ENCODE results near the gene PRPH2.

The PRPH2 gene

DNA sequence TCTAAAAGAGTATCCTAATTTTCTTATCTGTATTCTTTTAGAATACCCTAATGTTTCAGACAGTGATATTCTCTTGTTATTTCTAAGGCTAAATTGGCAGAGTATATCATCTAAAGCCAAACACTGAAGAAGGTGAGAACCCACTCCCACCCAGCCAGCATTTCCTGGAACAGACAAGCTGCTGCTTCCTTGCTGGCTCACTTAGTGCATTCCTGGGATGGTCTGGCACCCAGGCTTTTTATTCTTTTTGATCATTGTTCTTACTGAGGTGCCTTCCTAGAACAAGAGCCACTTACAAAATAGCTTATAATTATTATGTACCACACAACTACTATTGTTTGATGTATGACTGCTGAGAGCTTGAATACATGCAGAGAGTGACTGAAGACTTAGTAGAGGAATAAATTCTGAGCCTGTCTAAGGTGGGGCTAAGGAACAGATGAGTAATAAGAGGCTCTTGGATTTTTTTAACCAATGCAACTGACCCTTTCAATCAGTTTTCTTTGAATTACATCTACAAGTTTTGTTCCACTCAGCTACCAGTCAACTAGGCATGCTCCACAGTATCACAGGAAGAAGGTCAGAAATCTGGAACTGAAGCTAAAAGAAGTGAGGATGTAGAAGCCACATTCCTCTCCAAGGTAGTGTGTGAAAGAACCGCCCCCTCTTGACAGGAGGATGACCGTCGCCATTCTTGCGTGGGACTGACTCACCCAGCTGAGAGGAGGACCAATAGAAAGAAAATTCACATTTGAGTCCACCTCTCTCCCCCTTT is 30.1 kb downstream of the PRPH2 start:
- peaks cover 10% of the 10 kb centered on the region for H3K36me3 ChIP-seq (ENCODE audit: control insufficient read depth, insufficient read depth, low read length)
- no CpG with 5 or more reads among the region's 4 CpGs for WGBS (ENCODE audit: extremely low coverage, insufficient coverage, low lambda C conversion rate)
- no peak overlapping the region for H3K56ac ChIP-seq (ENCODE audit: low read length)
- H3K79me2 ChIP-seq (ENCODE audit: control insufficient read depth, insufficient read depth, low read length): no peaks in the 10 kb centered on the region
- no peak overlapping the region for H4K8ac ChIP-seq (ENCODE audit: low read depth, low read length)
- H2AK5ac ChIP-seq (ENCODE audit: low read length): no peak overlapping the region
- H4K5ac ChIP-seq (ENCODE audit: low read length): no peak overlapping the region
- no peak overlapping the region for H3K4ac ChIP-seq (ENCODE audit: low read depth, low read length)
- H3K18ac ChIP-seq (ENCODE audit: low read length): no peak overlapping the region
- H2BK5ac ChIP-seq (ENCODE audit: low read length): no peak overlapping the region
- DNase-seq: peak; percentile 62
- H3K4me3 ChIP-seq (ENCODE audit: low read length): no peak overlapping the region
- H3K4me1 ChIP-seq (ENCODE audit: control insufficient read depth, low read depth, low read length): no peaks in the 10 kb centered on the region
- no peaks in the 10 kb centered on the region for H3K79me1 ChIP-seq (ENCODE audit: low read length)
- H2BK120ac ChIP-seq (ENCODE audit: low read depth, low read length): no peak overlapping the region
- H3K27ac ChIP-seq (ENCODE audit: low read depth, low read length): no peak overlapping the region
- H2BK15ac ChIP-seq (replicated peaks; ENCODE audit: low read depth): no peak overlapping the region
- no peak overlapping the region for H3K23ac ChIP-seq (ENCODE audit: low read length)
- no peak overlapping the region for H3K9ac ChIP-seq (ENCODE audit: low read length)
- H3K4me2 ChIP-seq (ENCODE audit: low read length): no peak overlapping the region
- no peaks in the 10 kb centered on the region for H3K27me3 ChIP-seq (ENCODE audit: insufficient read depth, low read length, poor library complexity)

DNA sequence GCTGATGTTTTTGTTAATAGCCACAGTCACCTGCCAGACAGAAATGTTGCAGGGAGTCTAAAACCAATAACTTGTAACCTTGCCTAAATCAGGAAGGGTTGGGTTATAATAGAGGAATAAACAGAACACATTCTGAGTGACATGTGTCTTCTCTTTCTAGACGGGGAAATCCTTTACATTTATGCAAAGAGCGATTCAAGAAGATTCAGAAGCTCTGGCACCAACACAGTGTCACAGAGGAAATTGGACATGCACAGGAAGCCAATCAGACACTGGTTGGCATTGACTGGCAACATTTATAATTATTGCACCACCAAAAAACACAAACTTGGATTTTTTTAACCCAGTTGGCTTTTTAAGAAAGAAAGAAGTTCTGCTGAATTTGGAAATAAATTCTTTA is 31.5 kb downstream of the PRPH2 start:
- no peak overlapping the region for H4K8ac ChIP-seq (ENCODE audit: low read depth, low read length)
- H3K4ac ChIP-seq (ENCODE audit: low read depth, low read length): no peak overlapping the region
- peaks cover 10% of the 10 kb centered on the region for H3K36me3 ChIP-seq (ENCODE audit: control insufficient read depth, insufficient read depth, low read length)
- H3K27ac ChIP-seq (ENCODE audit: low read depth, low read length): no peak overlapping the region
- WGBS (ENCODE audit: extremely low coverage, insufficient coverage, low lambda C conversion rate): no CpG with 5 or more reads among the region's 2 CpGs
- H3K79me2 ChIP-seq (ENCODE audit: control insufficient read depth, insufficient read depth, low read length): no peaks in the 10 kb centered on the region
- no peak for DNase-seq
- H3K4me1 ChIP-seq (ENCODE audit: control insufficient read depth, low read depth, low read length): no peaks in the 10 kb centered on the region
- H2BK5ac ChIP-seq (ENCODE audit: low read length): no peak overlapping the region
- no peak overlapping the region for H2AK5ac ChIP-seq (ENCODE audit: low read length)
- no peak overlapping the region for H3K9ac ChIP-seq (ENCODE audit: low read length)
- H2BK15ac ChIP-seq (replicated peaks; ENCODE audit: low read depth): no peak overlapping the region
- H4K5ac ChIP-seq (ENCODE audit: low read length): no peak overlapping the region
- H3K18ac ChIP-seq (ENCODE audit: low read length): no peak overlapping the region
- no peak overlapping the region for H3K56ac ChIP-seq (ENCODE audit: low read length)
- no peak overlapping the region for H2BK120ac ChIP-seq (ENCODE audit: low read depth, low read length)
- no peak overlapping the region for H3K4me2 ChIP-seq (ENCODE audit: low read length)
- H3K23ac ChIP-seq (ENCODE audit: low read length): no peak overlapping the region
- H3K27me3 ChIP-seq (ENCODE audit: insufficient read depth, low read length, poor library complexity): no peaks in the 10 kb centered on the region
- H3K79me1 ChIP-seq (ENCODE audit: low read length): no peaks in the 10 kb centered on the region
- no peak overlapping the region for H3K4me3 ChIP-seq (ENCODE audit: low read length)

DNA sequence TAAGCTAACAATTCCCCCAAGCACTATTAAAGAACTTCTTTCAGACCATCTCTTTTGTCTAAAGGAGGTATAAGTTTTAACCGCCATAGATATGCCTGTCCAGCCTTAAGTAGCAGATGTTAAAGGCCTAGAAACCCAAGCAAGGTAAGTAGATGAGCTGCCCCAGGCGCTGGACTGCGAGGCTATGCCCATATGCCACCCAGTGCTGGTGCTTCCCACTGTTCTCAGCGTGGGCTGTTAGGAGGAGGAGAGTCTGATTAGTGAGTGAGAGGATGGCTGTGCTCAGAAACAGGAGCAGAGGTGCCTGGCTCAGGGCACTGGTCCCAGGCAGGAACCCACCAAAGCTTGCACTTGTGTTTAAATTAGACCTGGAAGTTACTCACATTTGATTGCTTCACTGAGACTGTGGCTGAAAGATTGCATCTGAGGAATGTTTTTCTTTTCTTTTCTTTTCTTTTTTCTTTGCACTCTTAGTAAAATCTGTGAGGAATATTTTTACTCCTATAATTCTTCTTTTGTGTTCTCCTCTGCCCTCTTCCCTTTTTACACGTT is 32.2 kb downstream of the PRPH2 start:
- Histone ChIP-seq H3K79me2 (ENCODE audit: control insufficient read depth, insufficient read depth, low read length) (no peaks in the 10 kb centered on the region), H3K18ac (ENCODE audit: low read length) (no peak overlapping the region), H3K23ac (ENCODE audit: low read length) (no peak overlapping the region), H4K8ac (ENCODE audit: low read depth, low read length) (no peak overlapping the region), H3K27ac (ENCODE audit: low read depth, low read length) (no peak overlapping the region), H3K36me3 (ENCODE audit: control insufficient read depth, insufficient read depth, low read length) (peaks cover 10% of the 10 kb centered on the region), H3K9ac (ENCODE audit: low read length) (no peak overlapping the region), H2BK5ac (ENCODE audit: low read length) (no peak overlapping the region), H2AK5ac (ENCODE audit: low read length) (no peak overlapping the region), H3K4ac (ENCODE audit: low read depth, low read length) (no peak overlapping the region), H4K5ac (ENCODE audit: low read length) (no peak overlapping the region), H3K56ac (ENCODE audit: low read length) (no peak overlapping the region), H3K4me2 (ENCODE audit: low read length) (no peak overlapping the region), H3K27me3 (ENCODE audit: insufficient read depth, low read length, poor library complexity) (no peaks in the 10 kb centered on the region), H2BK120ac (ENCODE audit: low read depth, low read length) (no peak overlapping the region), H3K4me1 (ENCODE audit: control insufficient read depth, low read depth, low read length) (no peaks in the 10 kb centered on the region), H2BK15ac (replicated peaks; ENCODE audit: low read depth) (no peak overlapping the region), H3K4me3 (ENCODE audit: low read length) (no peak overlapping the region), H3K79me1 (ENCODE audit: low read length) (no peaks in the 10 kb centered on the region)
- DNase-seq: no peak
- WGBS (ENCODE audit: extremely low coverage, insufficient coverage, low lambda C conversion rate): no CpG with 5 or more reads among the region's 5 CpGs

DNA sequence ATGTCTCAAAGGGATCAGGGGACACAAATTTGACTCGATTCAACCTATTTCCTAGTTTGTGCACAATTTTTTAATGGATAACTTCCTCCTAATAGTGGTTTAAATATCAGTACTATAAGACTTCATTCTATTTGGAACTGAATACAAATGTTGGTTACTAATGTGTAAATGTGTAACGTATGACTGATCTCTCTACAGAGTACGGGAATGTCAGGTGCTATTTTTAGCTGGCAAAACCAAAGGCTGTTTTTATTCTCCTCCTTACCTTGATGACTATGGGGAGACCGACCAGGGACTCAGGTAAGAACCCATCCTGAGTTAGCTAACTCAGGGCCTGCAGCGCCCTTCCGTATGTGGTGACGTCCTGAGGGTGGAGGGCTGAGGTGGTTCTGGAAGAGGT is 33.0 kb downstream of the PRPH2 start:
- H4K8ac ChIP-seq (ENCODE audit: low read depth, low read length): no peak overlapping the region
- no peak overlapping the region for H3K23ac ChIP-seq (ENCODE audit: low read length)
- no peaks in the 10 kb centered on the region for H3K4me1 ChIP-seq (ENCODE audit: control insufficient read depth, low read depth, low read length)
- H2BK5ac ChIP-seq (ENCODE audit: low read length): no peak overlapping the region
- DNase-seq: no peak
- no CpG with 5 or more reads among the region's 7 CpGs for WGBS (ENCODE audit: extremely low coverage, insufficient coverage, low lambda C conversion rate)
- H3K56ac ChIP-seq (ENCODE audit: low read length): no peak overlapping the region
- no peak overlapping the region for H3K27ac ChIP-seq (ENCODE audit: low read depth, low read length)
- no peak overlapping the region for H2BK15ac ChIP-seq (replicated peaks; ENCODE audit: low read depth)
- H4K5ac ChIP-seq (ENCODE audit: low read length): no peak overlapping the region
- H3K4me3 ChIP-seq (ENCODE audit: low read length): no peak overlapping the region
- H3K36me3 ChIP-seq (ENCODE audit: control insufficient read depth, insufficient read depth, low read length): peaks cover 10% of the 10 kb centered on the region
- H3K79me1 ChIP-seq (ENCODE audit: low read length): no peaks in the 10 kb centered on the region
- no peak overlapping the region for H2BK120ac ChIP-seq (ENCODE audit: low read depth, low read length)
- no peak overlapping the region for H3K4ac ChIP-seq (ENCODE audit: low read depth, low read length)
- no peaks in the 10 kb centered on the region for H3K79me2 ChIP-seq (ENCODE audit: control insufficient read depth, insufficient read depth, low read length)
- no peak overlapping the region for H3K18ac ChIP-seq (ENCODE audit: low read length)
- no peaks in the 10 kb centered on the region for H3K27me3 ChIP-seq (ENCODE audit: insufficient read depth, low read length, poor library complexity)
- no peak overlapping the region for H3K4me2 ChIP-seq (ENCODE audit: low read length)
- H3K9ac ChIP-seq (ENCODE audit: low read length): no peak overlapping the region
- H2AK5ac ChIP-seq (ENCODE audit: low read length): no peak overlapping the region

DNA sequence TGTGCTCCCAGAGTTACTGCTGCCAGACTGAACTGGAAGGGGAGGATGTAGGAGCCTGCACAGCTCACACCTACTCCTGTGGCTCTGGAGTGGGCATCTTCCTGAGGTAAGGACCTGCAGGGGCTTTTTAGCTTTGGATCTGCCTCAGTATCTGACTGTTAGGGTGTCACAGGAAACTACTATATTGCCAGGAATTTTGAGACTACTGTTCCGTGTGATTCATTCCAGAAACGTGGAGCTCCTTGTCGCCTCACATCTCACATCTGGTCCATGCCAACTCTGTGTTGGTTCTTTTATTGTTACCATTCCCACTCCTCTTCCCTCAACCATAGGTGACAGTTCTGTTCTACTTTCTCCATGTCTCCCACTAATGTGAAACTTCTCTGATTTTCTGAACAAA is 34.1 kb downstream of the PRPH2 start:
- no CpG with 5 or more reads among the region's 3 CpGs for WGBS (ENCODE audit: extremely low coverage, insufficient coverage, low lambda C conversion rate)

DNA sequence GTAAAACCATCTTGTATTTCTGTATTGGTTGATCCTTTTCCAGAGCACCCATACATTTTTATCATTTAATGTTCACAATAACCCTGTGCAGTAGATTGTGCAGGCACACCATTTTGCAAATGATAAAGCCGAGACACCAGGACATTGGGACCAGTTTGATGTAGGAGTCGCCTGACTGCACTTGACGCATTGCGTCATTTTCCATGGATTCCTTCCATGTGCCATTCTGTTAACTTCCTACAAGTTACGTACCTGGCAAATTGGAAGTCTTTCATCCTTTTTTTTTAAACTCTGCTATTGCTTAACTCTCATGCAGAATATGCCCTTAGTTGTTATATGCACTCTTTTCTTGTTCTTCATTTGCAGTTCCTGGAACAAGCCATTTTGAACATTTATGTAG is 43.0 kb downstream of the PRPH2 start:
- no peak overlapping the region for H3K4ac ChIP-seq (ENCODE audit: low read depth, low read length)
- no peak overlapping the region for H3K9ac ChIP-seq (ENCODE audit: low read length)
- no peaks in the 10 kb centered on the region for H3K79me1 ChIP-seq (ENCODE audit: low read length)
- DNase-seq: no peak
- H2AK5ac ChIP-seq (ENCODE audit: low read length): no peak overlapping the region
- no peaks in the 10 kb centered on the region for H3K36me3 ChIP-seq (ENCODE audit: control insufficient read depth, insufficient read depth, low read length)
- no CpG with 5 or more reads among the region's 5 CpGs for WGBS (ENCODE audit: extremely low coverage, insufficient coverage, low lambda C conversion rate)
- no peak overlapping the region for H2BK15ac ChIP-seq (replicated peaks; ENCODE audit: low read depth)
- no peak overlapping the region for H3K23ac ChIP-seq (ENCODE audit: low read length)
- H4K5ac ChIP-seq (ENCODE audit: low read length): no peak overlapping the region
- H3K56ac ChIP-seq (ENCODE audit: low read length): no peak overlapping the region
- no peaks in the 10 kb centered on the region for H3K4me1 ChIP-seq (ENCODE audit: control insufficient read depth, low read depth, low read length)
- no peak overlapping the region for H3K18ac ChIP-seq (ENCODE audit: low read length)
- H3K4me3 ChIP-seq (ENCODE audit: low read length): no peak overlapping the region
- H3K27me3 ChIP-seq (ENCODE audit: insufficient read depth, low read length, poor library complexity): no peaks in the 10 kb centered on the region
- no peak overlapping the region for H3K27ac ChIP-seq (ENCODE audit: low read depth, low read length)
- no peak overlapping the region for H2BK120ac ChIP-seq (ENCODE audit: low read depth, low read length)
- H2BK5ac ChIP-seq (ENCODE audit: low read length): no peak overlapping the region
- H4K8ac ChIP-seq (ENCODE audit: low read depth, low read length): no peak overlapping the region
- H3K79me2 ChIP-seq (ENCODE audit: control insufficient read depth, insufficient read depth, low read length): no peaks in the 10 kb centered on the region
- no peak overlapping the region for H3K4me2 ChIP-seq (ENCODE audit: low read length)

More for the DNA sequence above, 34.1 kb downstream of the PRPH2 start:
- DNase-seq: no peak
- Histone ChIP-seq H4K5ac (ENCODE audit: low read length) (no peak overlapping the region), H3K4me3 (ENCODE audit: low read length) (no peak overlapping the region), H3K18ac (ENCODE audit: low read length) (no peak overlapping the region), H3K9ac (ENCODE audit: low read length) (no peak overlapping the region), H3K23ac (ENCODE audit: low read length) (no peak overlapping the region), H3K79me2 (ENCODE audit: control insufficient read depth, insufficient read depth, low read length) (no peaks in the 10 kb centered on the region), H2BK5ac (ENCODE audit: low read length) (no peak overlapping the region), H2BK15ac (replicated peaks; ENCODE audit: low read depth) (no peak overlapping the region), H3K4me1 (ENCODE audit: control insufficient read depth, low read depth, low read length) (no peaks in the 10 kb centered on the region), H3K4ac (ENCODE audit: low read depth, low read length) (no peak overlapping the region), H3K27ac (ENCODE audit: low read depth, low read length) (no peak overlapping the region), H3K56ac (ENCODE audit: low read length) (no peak overlapping the region), H2BK120ac (ENCODE audit: low read depth, low read length) (no peak overlapping the region), H3K79me1 (ENCODE audit: low read length) (no peaks in the 10 kb centered on the region), H3K27me3 (ENCODE audit: insufficient read depth, low read length, poor library complexity) (no peaks in the 10 kb centered on the region), H4K8ac (ENCODE audit: low read depth, low read length) (no peak overlapping the region), H3K4me2 (ENCODE audit: low read length) (no peak overlapping the region), H3K36me3 (ENCODE audit: control insufficient read depth, insufficient read depth, low read length) (peaks cover 10% of the 10 kb centered on the region), H2AK5ac (ENCODE audit: low read length) (no peak overlapping the region)

Measured in mesendoderm (in vitro differentiated cells).